GM12878 (cell line): ENCODE data around the gene RAPSN. TPM values are rescaled to one million over a fixed set of nuclear protein-coding genes. Genes with fewer than 3 reads are reported as not detected.

Experiments used
- ATAC-seq: fragments of 200-7000 bp; cut with Tn5 transposase; 3 replicates; pipeline ENCODE4 v1.9.1; 2020; ENCODE audit warnings: mild to moderate bottlenecking, moderate library complexity
- BruUV-seq: library from RNA; stranded (reverse); fragments of 400-500 nt; replicated peaks from 2 replicates; lab custom pipeline; 2021; lab: Mats Ljungman, UMichigan
- CTCF ChIA-PET: fragments of 300-600 bp; sonication (Branson Sonifier 250); formaldehyde crosslinking; extraction: SDS; loops from one replicate; lab custom pipeline; 2021; ENCODE audit warnings: inconsistent platforms; lab: Yijun Ruan, JAX
- POLR2A ChIA-PET: fragments of 350-600 bp; formaldehyde crosslinking; extraction: SDS; loops from one replicate; lab custom pipeline; 2021; ENCODE audit warnings: inconsistent platforms; lab: Charles Lee
- RAD21 ChIA-PET: fragments of 300-600 bp; sonication (Branson Sonifier 250); formaldehyde crosslinking; loops from one replicate; lab custom pipeline; 2023; ENCODE audit warnings: antibody characterized with exemption; ENCODE audit not compliant: unreplicated experiment; lab: Charles Lee
- SMC1A ChIA-PET: fragments of 300-600 bp; sonication (Branson Sonifier 250); formaldehyde crosslinking; loops from one replicate; lab custom pipeline; 2023; ENCODE audit not compliant: unreplicated experiment, uncharacterized antibody; lab: Charles Lee
- DNase-seq: peaks from one replicate; pipeline ENCODE4 v3.0.0-alpha.2; 2011; ENCODE audit warnings: low read depth, low spot score
- FAIRE-seq: peaks from 3 replicates; lab custom pipeline; 2011; peaks lifted over from hg19 to GRCh38; lab: Jason Lieb, UNC
- H2AFZ ChIP-seq: 2 replicates; pipeline ENCODE4 v1.6.0; 2011; ENCODE audit warnings: low read depth, low read length, control low read depth; ENCODE audit not compliant: control insufficient read depth
- H3K27ac ChIP-seq: 2 replicates; pipeline ENCODE4 v1.5.1; 2011; ENCODE audit warnings: control low read depth; ENCODE audit not compliant: control insufficient read depth, insufficient read depth
- H3K27me3 ChIP-seq, 2 experiments: replicated peaks in 1 of 2; 2 replicates each; pipeline versions ENCODE4 v1.6.0 to v1.6.1; 2011; ENCODE audit warnings: low read length in 1 of 2; ENCODE audit not compliant: control insufficient read depth in 2 of 2, insufficient read depth in 2 of 2
- H3K36me3 ChIP-seq, 2 experiments: 2 replicates each; pipeline ENCODE4 v1.5.1; 2011; ENCODE audit warnings: low read length in 1 of 2; ENCODE audit not compliant: control insufficient read depth in 2 of 2, insufficient read depth in 2 of 2
- H3K4me1 ChIP-seq: 2 replicates; pipeline ENCODE4 v1.6.1; 2011; ENCODE audit warnings: mild to moderate bottlenecking, low read length, moderate library complexity, mixed read lengths; ENCODE audit not compliant: control insufficient read depth, insufficient read depth
- H3K4me2 ChIP-seq: 2 replicates; pipeline ENCODE4 v1.6.0; 2011; ENCODE audit warnings: control low read depth; ENCODE audit not compliant: control insufficient read depth, insufficient read depth
- H3K4me3 ChIP-seq: fragments of 200-600 bp; sonication (generic); 2 replicates; pipeline ENCODE4 v1.5.1; 2016
- H3K79me2 ChIP-seq: 2 replicates; pipeline ENCODE4 v1.6.0; 2011; ENCODE audit warnings: low read length; ENCODE audit not compliant: control insufficient read depth, insufficient read depth
- H3K9ac ChIP-seq: 2 replicates; pipeline ENCODE4 v1.8.0; 2011; ENCODE audit warnings: low read length, control low read depth, mixed read lengths; ENCODE audit not compliant: control insufficient read depth, insufficient read depth
- H3K9me3 ChIP-seq: replicated peaks from 3 replicates; pipeline ENCODE4 v1.5.1; 2011; ENCODE audit warnings: mild to moderate bottlenecking, low read length; ENCODE audit not compliant: control insufficient read depth, insufficient read depth
- H4K20me1 ChIP-seq: 2 replicates; pipeline ENCODE4 v1.6.0; 2011; ENCODE audit not compliant: control insufficient read depth, insufficient read depth
- ATF7 ChIP-seq: fragments of 450-650 bp; IDR thresholded peaks from 2 replicates; pipeline ENCODE4 v1.6.1; 2016; ENCODE audit warnings: low read depth, mild to moderate bottlenecking
- BRCA1 ChIP-seq: IDR thresholded peaks from 2 replicates; pipeline ENCODE4 v1.6.1; 2011; ENCODE audit warnings: low read depth, low read length, improper control_type of control experiment
- CBX3 ChIP-seq: fragments of 200-600 bp; sonication (generic); IDR thresholded peaks from 2 replicates; pipeline ENCODE4 v1.6.1; 2016; ENCODE audit warnings: low read depth, borderline replicate concordance
- DPF2 ChIP-seq: fragments of 450-650 bp; IDR thresholded peaks from 2 replicates; pipeline ENCODE4 v1.6.1; 2017; ENCODE audit warnings: mild to moderate bottlenecking
- LARP7 ChIP-seq: fragments of 450-650 bp; IDR thresholded peaks from 2 replicates; pipeline ENCODE4 v1.6.1; 2017; ENCODE audit warnings: mild to moderate bottlenecking
- MXI1 ChIP-seq: fragments of 150-350 bp; IDR thresholded peaks from 2 replicates; pipeline ENCODE4 v1.6.1; 2011; ENCODE audit warnings: low read depth, mild to moderate bottlenecking, inconsistent platforms, low read length, improper control_type of control experiment
- NRF1 ChIP-seq: conservative IDR thresholded peaks from 2 replicates; pipeline ENCODE4 v1.6.1; 2011; ENCODE audit warnings: mild to moderate bottlenecking, low read depth, low read length, improper control_type of control experiment
- PML ChIP-seq: IDR thresholded peaks from 2 replicates; pipeline ENCODE4 v1.6.1; 2012; ENCODE audit warnings: low read length, inconsistent platforms
- ZNF274 ChIP-seq: IDR thresholded peaks from one replicate; pipeline ENCODE4 v1.8.0; 2011; ENCODE audit not compliant: insufficient read length, insufficient read depth
- in situ Hi-C: fragments of 300-500 bp; cut with MboI; formaldehyde crosslinking; loops from 9 replicates; pipeline ENCODE4 v1.14.3; 2018; ENCODE audit warnings: mixed read lengths
- intact Hi-C: fragments of 100-400 bp; cut with micrococcal nuclease; formaldehyde crosslinking; loops from one replicate; pipeline ENCODE4 v1.14.2; 2022; ENCODE audit not compliant: unreplicated experiment
- polyA plus RNA-seq, 11 experiments: library from polyadenylated mRNA; depleted of rRNA in 4 of 11; unstranded in 6 of 11; stranded (reverse) in 5 of 11; fragments of >200 nt; fragmentation: Nextera tagmentation in 4 of 11; fragmentation: Illumina TruSeq in 1 of 11; extraction: Ambion mirVana in 4 of 11; extraction: Trizol in 1 of 11; gene quantifications; 1 replicate in 1 of 11; 2 replicates in 10 of 11; pipeline versions ENCODE4 v1.2.1 to v1.2.3, GENCODE V29; 2011 to 2016; ENCODE audit warnings: inconsistent platforms in 2 of 11, missing spikeins in 2 of 11, low read depth in 1 of 11
- total RNA-seq, 4 experiments: library from RNA; depleted of rRNA in 3 of 4; stranded (reverse); fragments of >200 nt in 3 of 4; fragmentation: Illumina TruSeq in 1 of 4; extraction: Trizol in 1 of 4; gene quantifications; 2 replicates each; pipeline versions ENCODE4 v1.2.1 to v1.2.3, GENCODE V29; 2013 to 2021
- TF ChIP-seq, protein P1 (sequence below): fragments of 450-650 bp; IDR thresholded peaks from 2 replicates; pipeline ENCODE4 v1.6.1; 2017; ENCODE audit warnings: mild to moderate bottlenecking, moderate library complexity
- TF ChIP-seq, protein P2 (sequence below): IDR thresholded peaks from 2 replicates; pipeline ENCODE4 v1.6.1; 2011; ENCODE audit warnings: low read depth, low read length, improper control_type of control experiment, borderline replicate concordance

The RAPSN gene
- total and polyA plus RNA-seq, 10 of the 15 experiments (the other 5 are each of a cell fraction or from before 2014, with no cell fraction given), result 0.08 to 0.23 (median 0.14) TPM; not detected in 6

DNA sequence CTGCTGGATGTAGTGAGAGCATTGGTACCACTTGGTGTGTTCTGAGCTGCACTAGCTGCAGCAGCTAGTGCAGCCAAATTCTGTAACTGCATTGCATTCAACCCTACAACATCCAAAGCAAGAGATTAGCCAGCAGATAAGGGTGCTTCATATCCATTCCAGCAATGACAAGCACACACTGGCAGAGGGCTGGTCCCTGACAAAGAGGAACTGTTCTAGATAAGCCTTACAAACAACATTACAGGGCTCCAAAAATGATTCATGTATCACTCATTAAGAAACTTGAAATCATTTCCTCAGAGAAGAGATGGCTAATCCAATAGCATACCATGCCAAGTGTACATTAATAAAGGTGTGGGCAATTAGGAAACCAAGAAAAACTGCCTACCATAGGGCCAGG, 28.4 kb upstream of the RAPSN start:
- Histone ChIP-seq H2AFZ (no peak overlapping the region), H3K9ac (no peak overlapping the region), H3K27me3 (no peaks in the 10 kb centered on the region), H3K79me2 (no peaks in the 10 kb centered on the region), H4K20me1 (no peaks in the 10 kb centered on the region), H3K4me2 (no peak overlapping the region), H3K4me3 (no peak overlapping the region), H3K9me3 (no peaks in the 10 kb centered on the region), H3K36me3 (peaks cover 30 to 39% of the 10 kb centered on the region in 2 experiments)
- DNase-seq, result no peak
- SMC1A ChIA-PET, result no interaction called here
- CTCF ChIA-PET, result no interaction called here
- POLR2A ChIA-PET, result no interaction called here
- intact Hi-C loops (no loop called here), in situ Hi-C loops (no loop called here)
- FAIRE-seq, result no peak
- RAD21 ChIA-PET, result no interaction called here
- no peak for ATAC-seq
- no TSS peak for BruUV-seq
- TF ChIP-seq LARP7 (no peak), NRF1 (no peak), MXI1 (no peak), PML (no peak), DPF2 (no peak), CBX3 (no peak), ZNF274 (no peak), ATF7 (no peak), BRCA1 (no peak)
- TF ChIP-seq, protein P1, sequence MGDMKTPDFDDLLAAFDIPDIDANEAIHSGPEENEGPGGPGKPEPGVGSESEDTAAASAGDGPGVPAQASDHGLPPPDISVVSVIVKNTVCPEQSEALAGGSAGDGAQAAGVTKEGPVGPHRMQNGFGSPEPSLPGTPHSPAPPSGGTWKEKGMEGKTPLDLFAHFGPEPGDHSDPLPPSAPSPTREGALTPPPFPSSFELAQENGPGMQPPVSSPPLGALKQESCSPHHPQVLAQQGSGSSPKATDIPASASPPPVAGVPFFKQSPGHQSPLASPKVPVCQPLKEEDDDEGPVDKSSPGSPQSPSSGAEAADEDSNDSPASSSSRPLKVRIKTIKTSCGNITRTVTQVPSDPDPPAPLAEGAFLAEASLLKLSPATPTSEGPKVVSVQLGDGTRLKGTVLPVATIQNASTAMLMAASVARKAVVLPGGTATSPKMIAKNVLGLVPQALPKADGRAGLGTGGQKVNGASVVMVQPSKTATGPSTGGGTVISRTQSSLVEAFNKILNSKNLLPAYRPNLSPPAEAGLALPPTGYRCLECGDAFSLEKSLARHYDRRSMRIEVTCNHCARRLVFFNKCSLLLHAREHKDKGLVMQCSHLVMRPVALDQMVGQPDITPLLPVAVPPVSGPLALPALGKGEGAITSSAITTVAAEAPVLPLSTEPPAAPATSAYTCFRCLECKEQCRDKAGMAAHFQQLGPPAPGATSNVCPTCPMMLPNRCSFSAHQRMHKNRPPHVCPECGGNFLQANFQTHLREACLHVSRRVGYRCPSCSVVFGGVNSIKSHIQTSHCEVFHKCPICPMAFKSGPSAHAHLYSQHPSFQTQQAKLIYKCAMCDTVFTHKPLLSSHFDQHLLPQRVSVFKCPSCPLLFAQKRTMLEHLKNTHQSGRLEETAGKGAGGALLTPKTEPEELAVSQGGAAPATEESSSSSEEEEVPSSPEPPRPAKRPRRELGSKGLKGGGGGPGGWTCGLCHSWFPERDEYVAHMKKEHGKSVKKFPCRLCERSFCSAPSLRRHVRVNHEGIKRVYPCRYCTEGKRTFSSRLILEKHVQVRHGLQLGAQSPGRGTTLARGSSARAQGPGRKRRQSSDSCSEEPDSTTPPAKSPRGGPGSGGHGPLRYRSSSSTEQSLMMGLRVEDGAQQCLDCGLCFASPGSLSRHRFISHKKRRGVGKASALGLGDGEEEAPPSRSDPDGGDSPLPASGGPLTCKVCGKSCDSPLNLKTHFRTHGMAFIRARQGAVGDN, result no peak
- TF ChIP-seq, protein P2, sequence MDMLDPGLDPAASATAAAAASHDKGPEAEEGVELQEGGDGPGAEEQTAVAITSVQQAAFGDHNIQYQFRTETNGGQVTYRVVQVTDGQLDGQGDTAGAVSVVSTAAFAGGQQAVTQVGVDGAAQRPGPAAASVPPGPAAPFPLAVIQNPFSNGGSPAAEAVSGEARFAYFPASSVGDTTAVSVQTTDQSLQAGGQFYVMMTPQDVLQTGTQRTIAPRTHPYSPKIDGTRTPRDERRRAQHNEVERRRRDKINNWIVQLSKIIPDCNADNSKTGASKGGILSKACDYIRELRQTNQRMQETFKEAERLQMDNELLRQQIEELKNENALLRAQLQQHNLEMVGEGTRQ, result no peak
- TF ChIP-seq, all 136 proteins: peak for 0
- Histone ChIP-seq H3K27ac (no peak overlapping the region), H3K4me1 (no peaks in the 10 kb centered on the region)
